HepG2 (cell line): Measurements from ENCODE around the gene AKAIN1.

Experiments
- AGO2 ChIP-seq: fragments of 200-400 bp; formaldehyde crosslinking; optimal IDR thresholded peaks from 2 replicates; pipeline ENCODE3; 2017; ENCODE audit warnings: mild to moderate bottlenecking, low read depth, low read length, moderate library complexity
- ASH2L ChIP-seq: fragments of 300-600, 200-600 bp; sonication (generic); IDR thresholded peaks from 2 replicates; pipeline ENCODE4 v1.7.0; 2017; ENCODE audit warnings: low read depth, mild to moderate bottlenecking, moderate library complexity, mixed read lengths, low read length; ENCODE audit not compliant: insufficient read length
- BRCA1 ChIP-seq: sonication (generic); formaldehyde crosslinking; IDR thresholded peaks from 2 replicates; pipeline ENCODE4 v1.4.0; 2020; ENCODE audit warnings: missing genetic modification reagents
- CTCF ChIP-seq: sonication (generic); formaldehyde crosslinking; IDR thresholded peaks from 2 replicates; pipeline ENCODE4 v1.5.0; 2020; ENCODE audit warnings: mild to moderate bottlenecking, missing genetic modification reagents, moderate library complexity
- DMAP1 ChIP-seq: IDR thresholded peaks from 2 replicates; pipeline ENCODE4 v1.6.1; 2016
- KAT2B ChIP-seq: fragments of 150-350 bp; IDR thresholded peaks from 2 replicates; pipeline ENCODE4 v1.6.1; 2014; ENCODE audit warnings: low read depth, low read length, borderline replicate concordance
- POLR2A ChIP-seq, 2 experiments: IDR thresholded peaks; 2 replicates each; pipeline ENCODE4 v1.6.1; 2011; ENCODE audit warnings: low read depth in 2 of 2, low read length in 2 of 2, mild to moderate bottlenecking in 1 of 2, moderate library complexity in 1 of 2; ENCODE audit not compliant: insufficient read depth in 1 of 2
- TCF7L2 ChIP-seq: IDR thresholded peaks from 2 replicates; pipeline ENCODE4 v1.6.1; 2011; ENCODE audit warnings: mild to moderate bottlenecking, low read depth, low read length, moderate library complexity
- ZNF263 ChIP-seq: sonication (generic); formaldehyde crosslinking; IDR thresholded peaks from 2 replicates; pipeline ENCODE4 v1.4.0; 2020; ENCODE audit warnings: missing genetic modification reagents
- ZNF468 ChIP-seq: sonication (generic); formaldehyde crosslinking; IDR thresholded peaks from 2 replicates; pipeline ENCODE4 v1.8.0; 2022; ENCODE audit warnings: mild to moderate bottlenecking, moderate library complexity, missing genetic modification reagents

- TF ChIP-seq POLR2A (IDR thresholded peaks at IDR 0.05; ENCODE audit: insufficient read depth in 1 of 2, low read depth in 2 of 2, low read length in 2 of 2) (no peak), DMAP1 (CRISPR knock-in tag) (no peak), ZNF263 (CRISPR knock-in tag) (no peak), KAT2B (no peak), TCF7L2 (no peak), CTCF (CRISPR knock-in tag) (no peak), AGO2 (no peak), ZNF468 (CRISPR knock-in tag) (no peak), BRCA1 (CRISPR knock-in tag) (no peak), ASH2L (no peak)
Measured at GRCh38 chr18:5173646-5174045, 23.4 kb downstream of the AKAIN1 start.
